Endothelial cell of umbilical vein (primary cell): ENCODE results near the gene ADGRL3.

Source experiments
- GATA2 ChIP-seq: IDR thresholded peaks from 2 replicates; pipeline ENCODE4 v1.7.0; 2011; ENCODE audit warnings: low read depth, mild to moderate bottlenecking, moderate library complexity, mixed read lengths, low read length; ENCODE audit not compliant: insufficient read length, insufficient read depth
- MYC ChIP-seq: IDR thresholded peaks from one replicate; pipeline ENCODE4 v1.6.1; 2011; ENCODE audit warnings: mild to moderate bottlenecking, low read depth, low read length
- TF ChIP-seq, protein P1 (sequence below), 2 donors: IDR thresholded peaks; 1 replicate in 1 of 2; 2 replicates in 1 of 2; pipeline ENCODE4 v1.5.1; 2011; ENCODE audit warnings: low read length in 2 of 2, mild to moderate bottlenecking in 2 of 2, moderate library complexity in 2 of 2, control low read depth in 1 of 2, inconsistent platforms in 1 of 2, low read depth in 1 of 2; ENCODE audit not compliant: insufficient read depth in 1 of 2; ENCODE audit errors: extremely low read depth in 1 of 2

DNA sequence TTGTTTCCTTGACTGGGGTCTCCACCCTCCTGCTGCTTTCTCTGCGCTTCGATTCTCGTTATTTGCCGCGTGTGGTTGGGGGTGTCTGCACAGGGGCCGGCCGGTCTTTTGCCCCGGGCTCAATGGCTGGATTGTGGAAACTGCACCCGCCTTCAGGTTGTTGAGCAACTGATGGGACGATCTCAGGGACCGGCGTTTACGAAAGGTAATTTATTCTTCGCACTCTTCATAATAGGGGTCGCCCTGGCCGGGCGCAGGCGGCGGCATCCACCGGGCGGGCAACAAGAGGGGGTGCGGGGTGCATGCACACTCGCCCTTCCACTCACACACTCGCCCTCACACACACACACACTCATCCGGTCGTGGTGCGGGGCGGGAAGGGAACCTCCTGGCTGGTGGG, 1.4 kb downstream of the ADGRL3 start:
- TF ChIP-seq, protein P1, sequence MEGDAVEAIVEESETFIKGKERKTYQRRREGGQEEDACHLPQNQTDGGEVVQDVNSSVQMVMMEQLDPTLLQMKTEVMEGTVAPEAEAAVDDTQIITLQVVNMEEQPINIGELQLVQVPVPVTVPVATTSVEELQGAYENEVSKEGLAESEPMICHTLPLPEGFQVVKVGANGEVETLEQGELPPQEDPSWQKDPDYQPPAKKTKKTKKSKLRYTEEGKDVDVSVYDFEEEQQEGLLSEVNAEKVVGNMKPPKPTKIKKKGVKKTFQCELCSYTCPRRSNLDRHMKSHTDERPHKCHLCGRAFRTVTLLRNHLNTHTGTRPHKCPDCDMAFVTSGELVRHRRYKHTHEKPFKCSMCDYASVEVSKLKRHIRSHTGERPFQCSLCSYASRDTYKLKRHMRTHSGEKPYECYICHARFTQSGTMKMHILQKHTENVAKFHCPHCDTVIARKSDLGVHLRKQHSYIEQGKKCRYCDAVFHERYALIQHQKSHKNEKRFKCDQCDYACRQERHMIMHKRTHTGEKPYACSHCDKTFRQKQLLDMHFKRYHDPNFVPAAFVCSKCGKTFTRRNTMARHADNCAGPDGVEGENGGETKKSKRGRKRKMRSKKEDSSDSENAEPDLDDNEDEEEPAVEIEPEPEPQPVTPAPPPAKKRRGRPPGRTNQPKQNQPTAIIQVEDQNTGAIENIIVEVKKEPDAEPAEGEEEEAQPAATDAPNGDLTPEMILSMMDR (IDR thresholded peaks at IDR 0.05; ENCODE audit: extremely low read depth in 1 of 2, insufficient read depth in 1 of 2, low read depth in 1 of 2, low read length in 2 of 2): no peak
- TF ChIP-seq GATA2: no peak
- TF ChIP-seq MYC: no peak
